H1 (cell line): ENCODE results near the gene MBD3. TPM values are rescaled to one million over a fixed set of nuclear protein-coding genes. Genes with fewer than 3 reads are reported as not detected.

ENCODE experiments used
- EGR1 ChIP-seq: IDR thresholded peaks from 2 replicates; pipeline ENCODE4 v1.6.1; 2011; ENCODE audit warnings: low read depth, low read length, borderline replicate concordance
- HDAC6 ChIP-seq: IDR thresholded peaks from one replicate; pipeline ENCODE4 v1.7.1; 2012; ENCODE audit warnings: low read depth, mild to moderate bottlenecking, inconsistent platforms, low read length, moderate library complexity
- JUN ChIP-seq: IDR thresholded peaks from 2 replicates; pipeline ENCODE4 v1.6.1; 2011; ENCODE audit warnings: low read depth, mild to moderate bottlenecking, improper control_type of control experiment, low read length
- POLR2A ChIP-seq, 2 experiments: IDR thresholded peaks; 1 replicate in 1 of 2; 2 replicates in 1 of 2; pipeline ENCODE4 v1.6.1; 2011; ENCODE audit warnings: low read depth in 2 of 2, low read length in 2 of 2, mild to moderate bottlenecking in 2 of 2; ENCODE audit errors: control extremely low read depth in 1 of 2
- SAP30 ChIP-seq: fragments of 300-600 bp; sonication (generic); IDR thresholded peaks from 2 replicates; pipeline ENCODE4 v1.7.1; 2012; ENCODE audit warnings: low read length, moderate library complexity, mild to moderate bottlenecking, inconsistent platforms; ENCODE audit not compliant: insufficient read depth, insufficient replicate concordance
- polyA plus RNA-seq, 7 experiments: library from polyadenylated mRNA; depleted of rRNA in 3 of 7; stranded (reverse) in 5 of 7; unstranded in 2 of 7; fragments of >200 nt in 5 of 7; fragments of 200-250 nt in 2 of 7; gene quantifications; 1 replicate in 5 of 7; 2 replicates in 1 of 7; 4 replicates in 1 of 7; pipeline versions ENCODE4 v1.2.1 to v1.2.3, GENCODE V29; 2011 to 2013; ENCODE audit warnings: missing spikeins in 2 of 7, mixed read lengths in 2 of 7
- total RNA-seq: library from RNA; stranded (reverse); fragmentation: NEBNext Ultra II Directional; extraction: Animal tissue kit (Norgen Biotek cat#: 25700); gene quantifications from 2 replicates; pipeline ENCODE4 v1.2.1, GENCODE V29; 2021
- TF ChIP-seq, protein P1 (sequence below): IDR thresholded peaks from 2 replicates; pipeline ENCODE4 v1.6.1; 2012; ENCODE audit warnings: inconsistent platforms

Gene MBD3
- total and polyA plus RNA-seq, 2 of the 8 experiments (the other 6 are each of a cell fraction or from before 2014, with no cell fraction given): 88.2 to 110 TPM

DNA sequence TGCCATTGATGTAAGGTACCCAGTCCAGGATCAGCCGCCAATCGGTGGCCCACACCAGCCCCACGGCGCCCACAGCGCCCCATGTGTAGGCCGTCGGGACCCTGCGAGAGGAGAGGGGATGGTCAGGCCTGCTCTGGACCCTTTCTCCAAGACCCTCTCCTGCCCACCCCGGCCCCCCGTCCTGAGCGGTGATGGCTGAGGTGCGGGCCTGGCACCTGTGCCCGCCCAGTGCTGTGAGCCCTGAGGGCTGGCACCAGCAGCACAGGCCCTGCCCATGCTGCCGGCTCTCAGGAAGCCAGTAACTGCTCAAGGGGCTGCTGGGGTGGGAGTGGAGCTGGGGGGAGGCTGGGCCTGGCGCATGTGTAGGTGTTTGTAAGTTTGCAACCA lies 6.8 kb upstream of the MBD3 start (continued):
- no peak for TF ChIP-seq JUN
- no peak for TF ChIP-seq HDAC6
- TF ChIP-seq, protein P1, sequence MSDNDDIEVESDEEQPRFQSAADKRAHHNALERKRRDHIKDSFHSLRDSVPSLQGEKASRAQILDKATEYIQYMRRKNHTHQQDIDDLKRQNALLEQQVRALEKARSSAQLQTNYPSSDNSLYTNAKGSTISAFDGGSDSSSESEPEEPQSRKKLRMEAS: no peak
- TF ChIP-seq EGR1: no peak
- no peak for TF ChIP-seq POLR2A (IDR thresholded peaks at IDR 0.05; ENCODE audit: control extremely low read depth in 1 of 2, low read depth in 2 of 2, low read length in 2 of 2)
- TF ChIP-seq SAP30: no peak
